CD14-positive monocyte (primary cell): Measurements from ENCODE around the gene CELSR1. TPM values are rescaled to one million over a fixed set of nuclear protein-coding genes. Genes with fewer than 3 reads are reported as not detected.

ENCODE experiments used
- DNase-seq, 3 donors: peaks; one replicate each; pipeline ENCODE4 v3.0.0-alpha.2; 2011 to 2022
- H2AFZ ChIP-seq: 2 replicates; pipeline ENCODE4 v1.6.0; 2012; ENCODE audit warnings: mild to moderate bottlenecking, low read depth, low read length, inconsistent platforms; ENCODE audit not compliant: insufficient read depth, poor library complexity, severe bottlenecking
- H3K27ac ChIP-seq, 2 donors: 1 replicate in 1 of 2; 2 replicates in 1 of 2; pipeline ENCODE4 v1.5.1; 2012 to 2013; ENCODE audit warnings: low read length in 2 of 2, control low read depth in 1 of 2, inconsistent platforms in 1 of 2, low read depth in 1 of 2, mild to moderate bottlenecking in 1 of 2
- H3K27me3 ChIP-seq, 2 donors: one replicate each; pipeline versions ENCODE4 v1.6.0 to v1.6.1; 2011 to 2013; ENCODE audit warnings: low read length in 2 of 2; ENCODE audit not compliant: control insufficient read depth in 2 of 2, insufficient read depth in 2 of 2
- H3K36me3 ChIP-seq, 2 donors: replicated peaks in 1 of 2; 1 replicate in 1 of 2; 2 replicates in 1 of 2; pipeline versions ENCODE4 v1.5.1 to v1.6.1; 2012 to 2013; ENCODE audit warnings: low read length in 2 of 2, control low read depth in 1 of 2, inconsistent platforms in 1 of 2, mild to moderate bottlenecking in 1 of 2; ENCODE audit not compliant: insufficient read depth in 2 of 2, control insufficient read depth in 1 of 2
- H3K4me1 ChIP-seq, 2 donors: 1 replicate in 1 of 2; 2 replicates in 1 of 2; pipeline versions ENCODE4 v1.5.1 to v1.6.1; 2012 to 2013; ENCODE audit warnings: low read length in 2 of 2, control low read depth in 1 of 2, inconsistent platforms in 1 of 2, mild to moderate bottlenecking in 1 of 2, moderate library complexity in 1 of 2; ENCODE audit not compliant: insufficient read depth in 2 of 2, control insufficient read depth in 1 of 2
- H3K4me2 ChIP-seq: replicated peaks from 2 replicates; pipeline ENCODE3; 2012; ENCODE audit warnings: low read length, moderate library complexity, mild to moderate bottlenecking; ENCODE audit not compliant: poor library complexity, severe bottlenecking; ENCODE audit errors: extremely low read depth
- H3K4me3 ChIP-seq, 3 experiments: fragments of 200-600 bp in 1 of 3; sonication (generic) in 1 of 3; replicated peaks in 1 of 3; 1 replicate in 2 of 3; 2 replicates in 1 of 3; pipeline ENCODE4 v1.5.1; 2011 to 2013; ENCODE audit warnings: low read length in 3 of 3, mild to moderate bottlenecking in 3 of 3, control low read depth in 2 of 3, low read depth in 2 of 3, inconsistent platforms in 1 of 3, moderate library complexity in 1 of 3
- H3K79me2 ChIP-seq: 2 replicates; pipeline ENCODE4 v1.6.0; 2012; ENCODE audit warnings: mild to moderate bottlenecking, control low read depth, inconsistent platforms, low read length, moderate library complexity; ENCODE audit not compliant: insufficient read depth
- H3K9ac ChIP-seq: 2 replicates; pipeline ENCODE4 v1.6.0; 2017; ENCODE audit warnings: low read length, mild to moderate bottlenecking; ENCODE audit not compliant: insufficient read depth, poor library complexity, severe bottlenecking
- H3K9me3 ChIP-seq, 2 donors: replicated peaks in 1 of 2; 1 replicate in 1 of 2; 2 replicates in 1 of 2; pipeline versions ENCODE4 v1.5.1 to v1.6.1; 2012 to 2013; ENCODE audit warnings: low read length in 2 of 2, control low read depth in 1 of 2; ENCODE audit not compliant: control insufficient read depth in 1 of 2, insufficient read depth in 1 of 2
- H4K20me1 ChIP-seq: 2 replicates; pipeline ENCODE4 v1.6.0; 2012; ENCODE audit warnings: mild to moderate bottlenecking, low read length, control low read depth, moderate library complexity; ENCODE audit not compliant: insufficient read depth
- H3K27ac Mint-ChIP-seq, 7 donors: one replicate each; pipeline ENCODE4 v1.8.0; 2020; ENCODE audit warnings: mild to moderate bottlenecking in 7 of 7, mixed read lengths in 7 of 7, moderate library complexity in 6 of 7, inconsistent platforms in 2 of 7
- H3K27me3 Mint-ChIP-seq, 3 donors: one replicate each; pipeline ENCODE4 v1.8.0; 2021 to 2022; ENCODE audit warnings: low read depth in 3 of 3, mild to moderate bottlenecking in 3 of 3, mixed read lengths in 3 of 3, moderate library complexity in 3 of 3, inconsistent platforms in 1 of 3
- H3K36me3 Mint-ChIP-seq, 2 donors: one replicate each; pipeline ENCODE4 v1.8.0; 2020; ENCODE audit warnings: mixed read lengths in 2 of 2, inconsistent platforms in 1 of 2, mild to moderate bottlenecking in 1 of 2
- H3K4me1 Mint-ChIP-seq: one replicate; pipeline ENCODE4 v1.8.0; 2020; ENCODE audit warnings: mild to moderate bottlenecking, mixed read lengths
- H3K4me3 Mint-ChIP-seq, 2 donors: one replicate each; pipeline ENCODE4 v1.8.0; 2020; ENCODE audit warnings: mild to moderate bottlenecking in 2 of 2, mixed read lengths in 2 of 2, moderate library complexity in 1 of 2
- H3K9me3 Mint-ChIP-seq, 7 donors: one replicate each; pipeline ENCODE4 v1.8.0; 2020 to 2022; ENCODE audit warnings: mixed read lengths in 7 of 7, mild to moderate bottlenecking in 6 of 7, moderate library complexity in 6 of 7, inconsistent platforms in 2 of 7
- CTCF ChIP-seq: fragments of 200-600 bp; IDR thresholded peaks from one replicate; pipeline ENCODE4 v1.8.0; 2022; ENCODE audit warnings: antibody characterized with exemption, mild to moderate bottlenecking
- WGBS: methylation state at CpG from one replicate; pipeline ENCODE4 v1.1.5; 2013; ENCODE audit warnings: missing lambda C conversion rate; ENCODE audit not compliant: insufficient coverage; 5-methylcytosine and 5-hydroxymethylcytosine counted together
- intact Hi-C, 2 donors: fragments of 100-400 bp; cut with micrococcal nuclease; formaldehyde crosslinking; loops; one replicate each; pipeline versions ENCODE4 v1.15.0 to v1.15.1; 2023
- polyA plus RNA-seq, 3 donors: library from polyadenylated mRNA; depleted of rRNA in 1 of 3; unstranded in 2 of 3; stranded (reverse) in 1 of 3; fragments of 300-500 nt in 2 of 3; fragments of >200 nt in 1 of 3; fragmentation: Illumina TruSeq in 2 of 3; gene quantifications; 1 replicate in 2 of 3; 2 replicates in 1 of 3; pipeline ENCODE4 v1.2.3, GENCODE V29; 2012 to 2021

The CELSR1 gene
- polyA plus RNA-seq, 3 donors = 0.16 TPM; not detected in 2

DNA sequence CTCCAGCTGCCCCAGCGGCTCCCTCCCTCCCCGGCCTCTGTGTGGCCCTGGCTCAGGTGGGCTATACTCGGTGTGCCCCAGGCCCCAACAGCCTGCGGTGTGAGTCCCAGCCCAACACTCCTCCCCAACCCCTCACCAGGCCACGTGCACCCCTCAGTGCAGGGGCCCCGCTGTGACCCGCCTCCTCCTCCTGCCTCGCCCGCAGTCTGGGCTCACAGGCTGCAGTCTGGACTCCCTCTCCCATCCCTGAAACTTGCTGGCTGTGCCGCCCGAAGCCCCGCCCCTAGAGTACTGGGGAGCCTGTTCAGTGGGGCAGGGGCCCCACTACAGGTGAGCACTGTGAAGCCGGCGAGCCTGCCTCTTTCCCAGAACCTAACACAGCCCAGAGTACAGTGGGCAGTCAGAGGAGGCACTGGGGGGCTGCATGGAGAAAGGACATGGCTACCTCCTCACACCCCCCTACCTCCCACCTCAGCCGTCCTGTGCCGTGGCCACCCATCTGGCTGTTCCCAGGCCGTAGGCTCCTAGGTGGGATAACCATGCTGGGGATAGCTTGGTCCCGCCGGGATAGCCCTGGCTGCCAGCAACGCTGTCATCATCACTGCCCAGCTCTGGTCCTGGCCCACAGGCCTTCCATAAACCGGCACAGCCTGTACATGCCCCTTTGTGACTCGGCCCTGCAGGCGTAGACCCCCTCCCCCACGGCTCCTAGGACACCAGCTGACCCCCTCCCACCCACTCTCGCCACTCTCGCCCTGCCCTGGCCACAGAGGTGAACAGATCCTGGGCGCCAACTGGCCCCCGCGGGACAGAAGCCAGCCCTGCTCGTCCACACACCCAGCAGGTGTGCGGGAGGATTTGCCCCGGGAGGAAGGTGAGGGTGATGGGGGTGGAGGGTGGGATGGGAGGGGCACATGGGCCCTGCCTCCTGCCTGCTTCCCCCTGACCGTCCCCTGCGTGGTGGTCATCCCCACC lies 29.7 kb downstream of the CELSR1 start:
- H3K27ac Mint-ChIP-seq = no peak overlapping the region
- H3K27me3 Mint-ChIP-seq = peaks cover 12 to 23% (median 20%) of the 10 kb centered on the region in 3 donors
- Histone ChIP-seq H3K4me3 (no peak overlapping the region), H3K27me3 (peaks cover 0 to 5% of the 10 kb centered on the region in 2 donors), H3K9ac (no peak overlapping the region), H3K4me2 (no peak overlapping the region), H3K36me3 (no peaks in the 10 kb centered on the region), H2AFZ (no peak overlapping the region), H3K27ac (no peak overlapping the region), H3K79me2 (no peaks in the 10 kb centered on the region), H4K20me1 (no peaks in the 10 kb centered on the region), H3K9me3 (no peaks in the 10 kb centered on the region), H3K4me1 (peaks cover 0 to 6% of the 10 kb centered on the region in 2 donors)
- WGBS = 86% methylated on average over 16 of the region's 34 CpGs
- H3K36me3 Mint-ChIP-seq = no peaks in the 10 kb centered on the region
- intact Hi-C loops = no loop called here
- H3K4me3 Mint-ChIP-seq = no peak overlapping the region
- TF ChIP-seq CTCF = no peak
- H3K4me1 Mint-ChIP-seq = no peaks in the 10 kb centered on the region
- DNase-seq = no peak
- H3K9me3 Mint-ChIP-seq = no peaks in the 10 kb centered on the region

DNA sequence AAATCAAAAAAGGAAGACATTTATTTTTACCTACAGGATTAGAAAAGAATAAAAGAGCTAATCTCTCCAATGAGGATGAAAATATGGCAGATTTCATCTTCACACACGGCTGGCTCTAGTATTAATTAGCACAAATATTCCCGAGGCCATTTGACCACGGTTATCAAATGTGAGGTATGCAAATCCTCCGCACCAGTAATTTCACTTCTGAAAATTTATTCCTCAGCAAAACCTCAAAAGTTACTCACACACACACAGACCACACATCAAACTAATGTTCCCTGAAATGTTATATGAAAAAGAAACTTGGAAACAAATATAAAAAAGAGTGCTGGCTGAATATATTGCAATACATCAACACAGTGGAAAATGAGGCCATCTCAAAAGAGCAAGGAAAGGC lies 32.8 kb downstream of the CELSR1 start:
- H3K27ac ChIP-seq = no peak overlapping the region
- no peak overlapping the region for H3K4me3 ChIP-seq
- peaks cover 3 to 17% of the 10 kb centered on the region in 2 donors for H3K27me3 ChIP-seq
- H3K9ac ChIP-seq = no peak overlapping the region
- peaks cover 28 to 31% (median 29%) of the 10 kb centered on the region in 3 donors for H3K27me3 Mint-ChIP-seq
- H3K4me1 ChIP-seq = no peaks in the 10 kb centered on the region
- DNase-seq = no peak
- peaks cover 6% of the 10 kb centered on the region for H3K4me1 Mint-ChIP-seq
- H3K79me2 ChIP-seq = no peaks in the 10 kb centered on the region
- H3K4me3 Mint-ChIP-seq = no peak overlapping the region
- no peak for TF ChIP-seq CTCF
- H4K20me1 ChIP-seq = no peaks in the 10 kb centered on the region
- no peaks in the 10 kb centered on the region for H3K9me3 ChIP-seq
- H3K9me3 Mint-ChIP-seq = peaks cover 0 to 2% (median 0%) of the 10 kb centered on the region in 7 donors
- no peak overlapping the region for H2AFZ ChIP-seq
- no peak overlapping the region for H3K27ac Mint-ChIP-seq
- H3K36me3 Mint-ChIP-seq = no peaks in the 10 kb centered on the region
- no peaks in the 10 kb centered on the region for H3K36me3 ChIP-seq
- WGBS = no CpG with 5 or more reads among the region's 4 CpGs
- intact Hi-C loops = no loop called here
- no peak overlapping the region for H3K4me2 ChIP-seq
